Nephron (organoid): ENCODE data around the gene FBN2.

Source experiments
- H3K27ac Mint-ChIP-seq, 3 experiments: 2 replicates each; pipeline ENCODE4 v1.8.0; 2020; ENCODE audit warnings: mixed read lengths in 3 of 3, mild to moderate bottlenecking in 2 of 3, moderate library complexity in 1 of 3
- H3K27me3 Mint-ChIP-seq: 2 replicates; pipeline ENCODE4 v1.8.0; 2021; ENCODE audit warnings: low read depth, mild to moderate bottlenecking, moderate library complexity, mixed read lengths
- H3K36me3 Mint-ChIP-seq: 2 replicates; pipeline ENCODE4 v1.8.0; 2020; ENCODE audit warnings: low read depth, mixed read lengths
- H3K4me1 Mint-ChIP-seq: 2 replicates; pipeline ENCODE4 v1.8.0; 2020; ENCODE audit warnings: mixed read lengths
- H3K4me3 Mint-ChIP-seq, 3 experiments: 2 replicates each; pipeline ENCODE4 v1.8.0; 2020; ENCODE audit warnings: mild to moderate bottlenecking in 3 of 3, mixed read lengths in 3 of 3, moderate library complexity in 2 of 3
- H3K9me3 Mint-ChIP-seq: 2 replicates; pipeline ENCODE4 v1.8.0; 2020; ENCODE audit warnings: mixed read lengths
- CTCF ChIP-seq, 3 experiments: fragments of 200-600 bp; sonication (generic); IDR thresholded peaks; one replicate each; pipeline ENCODE4 v1.5.0; 2021; ENCODE audit warnings: antibody characterized with exemption in 3 of 3; ENCODE audit not compliant: unreplicated experiment in 3 of 3

FBN2 gene

GRCh38 chr5:128427921-128428320, 110.1 kb downstream of the FBN2 start:
- Mint-ChIP-seq H3K4me3 (no peak overlapping the region), H3K9me3 (no peaks in the 10 kb centered on the region), H3K27ac (no peak overlapping the region), H3K4me1 (peaks cover 34% of the 10 kb centered on the region), H3K27me3 (peaks cover 3% of the 10 kb centered on the region), H3K36me3 (peaks cover 17% of the 10 kb centered on the region)
- TF ChIP-seq CTCF (IDR thresholded peaks at IDR 0.05; ENCODE audit: unreplicated experiment in 3 of 3): no peak

GRCh38 chr5:128426090-128426534, 111.9 kb downstream of the FBN2 start:
- Mint-ChIP-seq H3K36me3 (peaks cover 17% of the 10 kb centered on the region), H3K4me1 (peaks cover 29% of the 10 kb centered on the region), H3K27ac (peak overlapping the region; percentile 61 to 86 (median 72)), H3K9me3 (no peaks in the 10 kb centered on the region), H3K4me3 (no peak overlapping the region), H3K27me3 (peaks cover 3% of the 10 kb centered on the region)
- TF ChIP-seq CTCF (IDR thresholded peaks at IDR 0.05; ENCODE audit: unreplicated experiment in 3 of 3): no peak

- H3K27ac Mint-ChIP-seq: peak overlapping the region in 2 of 3 experiments; percentile 37 to 70
- H3K4me1 Mint-ChIP-seq: peaks cover 29% of the 10 kb centered on the region
- no peaks in the 10 kb centered on the region for H3K9me3 Mint-ChIP-seq
- H3K27me3 Mint-ChIP-seq: peaks cover 3% of the 10 kb centered on the region
- peaks cover 21% of the 10 kb centered on the region for H3K36me3 Mint-ChIP-seq
- no peak overlapping the region for H3K4me3 Mint-ChIP-seq
- TF ChIP-seq CTCF (IDR thresholded peaks at IDR 0.05; ENCODE audit: unreplicated experiment in 3 of 3): no peak
These were observed 113.4 kb downstream of the FBN2 start for GRCh38 chr5:128424646-128425045.

- Mint-ChIP-seq H3K36me3 (peaks cover 16% of the 10 kb centered on the region), H3K4me1 (peaks cover 20% of the 10 kb centered on the region), H3K27ac (no peak overlapping the region), H3K9me3 (peaks cover 8% of the 10 kb centered on the region), H3K4me3 (no peak overlapping the region), H3K27me3 (no peaks in the 10 kb centered on the region)
- TF ChIP-seq CTCF (IDR thresholded peaks at IDR 0.05; ENCODE audit: unreplicated experiment in 3 of 3): no peak
These were observed 115.4 kb downstream of the FBN2 start for GRCh38 chr5:128422612-128423011.

- peaks cover 34% of the 10 kb centered on the region for H3K9me3 Mint-ChIP-seq
- H3K4me1 Mint-ChIP-seq: peaks cover 9% of the 10 kb centered on the region
- no peaks in the 10 kb centered on the region for H3K27me3 Mint-ChIP-seq
- no peak for TF ChIP-seq CTCF (IDR thresholded peaks at IDR 0.05; ENCODE audit: unreplicated experiment in 3 of 3)
- H3K4me3 Mint-ChIP-seq: no peak overlapping the region
- no peak overlapping the region for H3K27ac Mint-ChIP-seq
- H3K36me3 Mint-ChIP-seq: peaks cover 70% of the 10 kb centered on the region
These were observed 123.6 kb downstream of the FBN2 start for GRCh38 chr5:128414469-128414868.

GRCh38 chr5:128413356-128413755, 124.7 kb downstream of the FBN2 start:
- H3K27ac Mint-ChIP-seq: no peak overlapping the region
- H3K4me1 Mint-ChIP-seq: peaks cover 19% of the 10 kb centered on the region
- peaks cover 69% of the 10 kb centered on the region for H3K36me3 Mint-ChIP-seq
- no peak for TF ChIP-seq CTCF (IDR thresholded peaks at IDR 0.05; ENCODE audit: unreplicated experiment in 3 of 3)
- no peak overlapping the region for H3K4me3 Mint-ChIP-seq
- H3K27me3 Mint-ChIP-seq: no peaks in the 10 kb centered on the region
- peaks cover 32% of the 10 kb centered on the region for H3K9me3 Mint-ChIP-seq
